Neuronal stem cell (in vitro differentiated cells): ENCODE measurements around the gene NAALADL2.

ENCODE experiments used
- DNase-seq: peaks from one replicate; pipeline ENCODE4 v3.0.0-alpha.2; 2013; ENCODE audit warnings: low spot score
- H2AFZ ChIP-seq: one replicate; pipeline ENCODE4 v1.6.1; 2013; ENCODE audit warnings: mild to moderate bottlenecking, low read length, inconsistent platforms
- H2AK5ac ChIP-seq: 2 replicates; pipeline ENCODE4 v1.6.1; 2013; ENCODE audit warnings: low read depth, mild to moderate bottlenecking, inconsistent platforms, low read length, moderate library complexity, mixed read lengths
- H2BK120ac ChIP-seq: 2 replicates; pipeline ENCODE4 v1.6.1; 2013; ENCODE audit warnings: low read depth, mild to moderate bottlenecking, inconsistent platforms, low read length, moderate library complexity, mixed read lengths
- H2BK12ac ChIP-seq: one replicate; pipeline ENCODE4 v1.6.1; 2013; ENCODE audit warnings: low read length, inconsistent platforms
- H2BK15ac ChIP-seq: 2 replicates; pipeline ENCODE4 v1.6.1; 2013; ENCODE audit warnings: mild to moderate bottlenecking, low read length, inconsistent platforms, mixed read lengths
- H2BK5ac ChIP-seq: one replicate; pipeline ENCODE4 v1.6.1; 2013; ENCODE audit warnings: inconsistent platforms, mild to moderate bottlenecking, low read length, moderate library complexity
- H3K14ac ChIP-seq: one replicate; pipeline ENCODE4 v1.6.1; 2013; ENCODE audit warnings: low read length, inconsistent platforms
- H3K18ac ChIP-seq: 2 replicates; pipeline ENCODE4 v1.6.1; 2013; ENCODE audit warnings: low read length, inconsistent platforms
- H3K23ac ChIP-seq: 2 replicates; pipeline ENCODE4 v1.6.1; 2013; ENCODE audit warnings: low read depth, mild to moderate bottlenecking, mixed read lengths, low read length, inconsistent platforms; ENCODE audit not compliant: poor library complexity
- H3K27ac ChIP-seq: replicated peaks from 3 replicates; pipeline ENCODE4 v1.5.1; 2013; ENCODE audit warnings: low read length, inconsistent platforms
- H3K27me3 ChIP-seq, 3 experiments: 2 replicates each; pipeline ENCODE4 v1.6.1; 2013; ENCODE audit warnings: low read length in 3 of 3, mild to moderate bottlenecking in 2 of 3, inconsistent platforms in 1 of 3, low read depth in 1 of 3, mixed read lengths in 1 of 3, moderate library complexity in 1 of 3; ENCODE audit not compliant: control insufficient read depth in 3 of 3, insufficient read depth in 3 of 3
- H3K36me3 ChIP-seq, 2 donors: replicated peaks in 1 of 2; 2 replicates each; pipeline ENCODE4 v1.6.1; 2013; ENCODE audit warnings: low read length in 2 of 2; ENCODE audit not compliant: control insufficient read depth in 2 of 2, insufficient read depth in 2 of 2
- H3K4ac ChIP-seq: 2 replicates; pipeline ENCODE4 v1.6.1; 2013; ENCODE audit warnings: inconsistent platforms, mild to moderate bottlenecking, low read length, moderate library complexity
- H3K4me1 ChIP-seq, 2 donors: 1 replicate in 1 of 2; 2 replicates in 1 of 2; pipeline ENCODE4 v1.6.1; 2013; ENCODE audit warnings: low read length in 2 of 2, low read depth in 1 of 2; ENCODE audit not compliant: control insufficient read depth in 2 of 2, insufficient read depth in 1 of 2
- H3K4me2 ChIP-seq: one replicate; pipeline ENCODE4 v1.6.1; 2013; ENCODE audit warnings: mild to moderate bottlenecking, low read length, inconsistent platforms; ENCODE audit not compliant: insufficient read depth, poor library complexity, severe bottlenecking
- H3K4me3 ChIP-seq, 2 donors: 2 replicates each; pipeline ENCODE4 v1.5.1; 2013; ENCODE audit warnings: low read length in 2 of 2, mild to moderate bottlenecking in 2 of 2, inconsistent platforms in 1 of 2, moderate library complexity in 1 of 2
- H3K79me1 ChIP-seq: one replicate; pipeline ENCODE4 v1.6.1; 2013; ENCODE audit warnings: low read depth, mild to moderate bottlenecking, inconsistent platforms, low read length, moderate library complexity
- H3K9ac ChIP-seq: one replicate; pipeline ENCODE4 v1.6.1; 2013; ENCODE audit warnings: mild to moderate bottlenecking, low read depth, low read length, inconsistent platforms; ENCODE audit not compliant: poor library complexity
- H3K9me3 ChIP-seq, 2 donors: replicated peaks in 1 of 2; 2 replicates each; pipeline versions ENCODE3 to v1.6.1; 2013; ENCODE audit warnings: low read length in 2 of 2, mild to moderate bottlenecking in 2 of 2, inconsistent platforms in 1 of 2, low read depth in 1 of 2, mixed read lengths in 1 of 2, moderate library complexity in 1 of 2; ENCODE audit not compliant: control insufficient read depth in 2 of 2, insufficient read depth in 1 of 2
- H4K8ac ChIP-seq: one replicate; pipeline ENCODE4 v1.6.1; 2013; ENCODE audit warnings: low read depth, mild to moderate bottlenecking, inconsistent platforms, low read length, moderate library complexity
- H4K91ac ChIP-seq: one replicate; pipeline ENCODE4 v1.6.1; 2013; ENCODE audit warnings: low read length, low read depth, mild to moderate bottlenecking, inconsistent platforms; ENCODE audit not compliant: poor library complexity
- WGBS, 2 donors: extraction: QIAGEN DNeasy Blood & Tissue Kit; methylation state at CpG; one replicate each; pipeline ENCODE4 v1.1.7; 2013; ENCODE audit warnings: missing lambda C conversion rate in 2 of 2, mixed read lengths in 1 of 2; ENCODE audit not compliant: insufficient read length in 2 of 2, insufficient replicate concordance in 1 of 2; ENCODE audit errors: extremely low coverage in 2 of 2; 5-methylcytosine and 5-hydroxymethylcytosine counted together

The NAALADL2 gene

GRCh38 chr3:175279457-175279856, 420.3 kb downstream of the NAALADL2 start:
- WGBS, 2 donors, result no CpG with 5 or more reads among the region's 1 CpG
- Histone ChIP-seq H3K9ac (no peak overlapping the region), H2BK5ac (no peak overlapping the region), H2AFZ (no peak overlapping the region), H3K4me3 (no peak overlapping the region), H2BK120ac (no peak overlapping the region), H2BK15ac (no peak overlapping the region), H3K79me1 (no peaks in the 10 kb centered on the region), H3K27me3 (no peaks in the 10 kb centered on the region), H3K36me3 (no peaks in the 10 kb centered on the region), H2BK12ac (no peak overlapping the region), H4K91ac (no peak overlapping the region), H3K4ac (no peak overlapping the region), H3K4me2 (no peak overlapping the region), H3K4me1 (no peaks in the 10 kb centered on the region), H2AK5ac (no peak overlapping the region), H3K27ac (no peak overlapping the region), H3K9me3 (no peaks in the 10 kb centered on the region), H3K23ac (no peak overlapping the region), H3K14ac (no peak overlapping the region), H3K18ac (no peak overlapping the region), H4K8ac (no peak overlapping the region)
- no peak for DNase-seq

- no peak for DNase-seq
- no peak overlapping the region for H4K91ac ChIP-seq
Observed at GRCh38 chr3:175279911-175280310, 420.8 kb downstream of the NAALADL2 start.

GRCh38 chr3:175287361-175287963, 428.3 kb downstream of the NAALADL2 start:
- Histone ChIP-seq H3K36me3 (no peaks in the 10 kb centered on the region), H2BK15ac (no peak overlapping the region), H4K91ac (no peak overlapping the region), H3K4ac (no peak overlapping the region), H3K14ac (no peak overlapping the region), H3K79me1 (no peaks in the 10 kb centered on the region), H3K4me2 (no peak overlapping the region), H2BK5ac (no peak overlapping the region), H2AFZ (no peak overlapping the region), H3K18ac (no peak overlapping the region), H2BK120ac (no peak overlapping the region), H4K8ac (no peak overlapping the region), H2BK12ac (no peak overlapping the region), H3K27me3 (no peaks in the 10 kb centered on the region), H3K23ac (no peak overlapping the region), H3K4me3 (no peak overlapping the region), H3K9ac (no peak overlapping the region), H3K27ac (no peak overlapping the region), H3K9me3 (no peaks in the 10 kb centered on the region), H2AK5ac (no peak overlapping the region), H3K4me1 (no peaks in the 10 kb centered on the region)
- DNase-seq, result no peak
- WGBS, 2 donors, result no CpG with 5 or more reads among the region's 3 CpGs

More at GRCh38 chr3:175279911-175280310, 420.8 kb downstream of the NAALADL2 start:
- Histone ChIP-seq H3K36me3 (no peaks in the 10 kb centered on the region), H3K14ac (no peak overlapping the region), H3K23ac (no peak overlapping the region), H2BK120ac (no peak overlapping the region), H3K4me2 (no peak overlapping the region), H3K27ac (no peak overlapping the region), H2BK5ac (no peak overlapping the region), H3K9ac (no peak overlapping the region), H3K79me1 (no peaks in the 10 kb centered on the region), H2AK5ac (no peak overlapping the region), H3K4me3 (no peak overlapping the region), H2BK15ac (no peak overlapping the region), H3K9me3 (no peaks in the 10 kb centered on the region), H3K4me1 (no peaks in the 10 kb centered on the region), H3K18ac (no peak overlapping the region), H2BK12ac (no peak overlapping the region), H3K4ac (no peak overlapping the region), H3K27me3 (no peaks in the 10 kb centered on the region), H2AFZ (no peak overlapping the region), H4K8ac (no peak overlapping the region)
- WGBS, 2 donors, result no CpG with 5 or more reads among the region's 1 CpG

- Histone ChIP-seq H3K79me1 (no peaks in the 10 kb centered on the region), H3K18ac (no peak overlapping the region), H3K27me3 (no peaks in the 10 kb centered on the region)
Observed at GRCh38 chr3:175288621-175289020, 429.5 kb downstream of the NAALADL2 start.

More at GRCh38 chr3:175288621-175289020, 429.5 kb downstream of the NAALADL2 start:
- Histone ChIP-seq H2BK15ac (no peak overlapping the region), H2AK5ac (no peak overlapping the region), H2AFZ (no peak overlapping the region), H2BK120ac (no peak overlapping the region), H3K36me3 (no peaks in the 10 kb centered on the region), H3K14ac (no peak overlapping the region), H3K9me3 (no peaks in the 10 kb centered on the region), H3K4ac (no peak overlapping the region), H3K4me3 (no peak overlapping the region), H3K4me2 (no peak overlapping the region), H2BK12ac (no peak overlapping the region), H3K23ac (no peak overlapping the region), H4K8ac (no peak overlapping the region), H3K4me1 (no peaks in the 10 kb centered on the region), H3K27ac (no peak overlapping the region), H4K91ac (no peak overlapping the region), H3K9ac (no peak overlapping the region), H2BK5ac (no peak overlapping the region)
- no peak for DNase-seq
- WGBS, 2 donors, result no CpG with 5 or more reads among the region's 4 CpGs
